T47D (cell line): Measurements from ENCODE around the gene NEDD4L.

Experiments
- DNase-seq, 2 experiments: peaks; one replicate each; pipeline versions ENCODE4 v3.0.0 to v3.0.0-alpha.2; 2011 to 2012; ENCODE audit warnings: low read depth in 1 of 2, low spot score in 1 of 2
- JUND ChIP-seq: IDR thresholded peaks from 2 replicates; pipeline ENCODE4 v1.6.1; 2012; ENCODE audit warnings: low read depth
- in situ Hi-C: cut with HindIII; loops from 2 replicates; pipeline ENCODE4 v1.10.0; 2016; ENCODE audit warnings: low sequenced_read_pairs, low pct_unique_long_range_greater_than_20kb

The NEDD4L gene

DNA sequence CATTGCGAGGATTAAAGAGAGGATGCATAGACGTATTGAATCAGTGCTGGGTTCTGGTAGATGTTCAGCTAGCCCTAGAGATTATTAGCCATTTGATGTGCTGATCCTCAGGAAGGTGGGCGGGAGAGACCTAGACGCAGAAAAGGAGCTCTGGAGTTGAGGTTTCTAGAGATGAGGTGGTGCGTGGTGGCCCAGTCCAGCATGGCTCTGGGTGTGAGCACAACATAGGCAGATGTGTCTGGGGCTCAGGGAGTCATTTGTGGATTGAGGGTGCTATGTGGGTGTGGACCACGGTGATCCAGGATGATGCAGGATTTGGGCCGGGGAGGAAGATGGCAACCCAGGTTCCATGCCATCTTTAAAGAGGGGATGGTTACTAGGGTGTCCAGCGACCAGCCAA lies 102.1 kb downstream of the NEDD4L start:
- TF ChIP-seq JUND: no peak
- in situ Hi-C loops: no loop called here
- no peak for DNase-seq

- in situ Hi-C loops: no loop called here
- no peak for TF ChIP-seq JUND
- DNase-seq: peak in 1 of 2 experiments; percentile 64
These were observed 105.0 kb downstream of the NEDD4L start for GRCh38 chr18:58148954-58149471.

GRCh38 chr18:58150772-58151171 lies 106.7 kb downstream of the NEDD4L start:
- no peak for DNase-seq
- TF ChIP-seq JUND: no peak
- in situ Hi-C loops: no loop called here

GRCh38 chr18:58152216-58152615 lies 108.2 kb downstream of the NEDD4L start:
- TF ChIP-seq JUND: no peak
- no peak for DNase-seq
- in situ Hi-C loops: no loop called here

DNA sequence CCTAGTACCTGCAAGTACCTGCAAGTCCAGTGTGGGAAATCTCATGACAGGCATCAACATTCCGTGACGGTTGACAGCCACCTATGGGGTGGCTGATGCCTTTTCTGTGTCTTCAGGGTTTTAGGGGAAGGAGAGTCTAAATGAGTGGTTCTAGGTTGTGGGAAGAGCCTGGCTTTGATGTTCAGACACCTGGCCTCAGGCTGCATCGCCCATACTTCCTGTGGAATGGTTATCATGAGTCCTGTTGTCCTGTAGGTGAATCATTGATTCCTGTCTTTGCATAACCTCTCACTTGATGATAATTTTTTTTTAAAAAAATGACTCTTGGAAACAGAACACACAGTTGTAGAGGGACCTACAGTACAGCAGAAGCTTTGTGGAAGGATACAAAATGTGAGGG lies 108.9 kb downstream of the NEDD4L start:
- no peak for TF ChIP-seq JUND
- DNase-seq: no peak
- in situ Hi-C loops: no loop called here

GRCh38 chr18:58156516-58156915 lies 112.5 kb downstream of the NEDD4L start:
- TF ChIP-seq JUND: no peak
- in situ Hi-C loops: no loop called here

DNA sequence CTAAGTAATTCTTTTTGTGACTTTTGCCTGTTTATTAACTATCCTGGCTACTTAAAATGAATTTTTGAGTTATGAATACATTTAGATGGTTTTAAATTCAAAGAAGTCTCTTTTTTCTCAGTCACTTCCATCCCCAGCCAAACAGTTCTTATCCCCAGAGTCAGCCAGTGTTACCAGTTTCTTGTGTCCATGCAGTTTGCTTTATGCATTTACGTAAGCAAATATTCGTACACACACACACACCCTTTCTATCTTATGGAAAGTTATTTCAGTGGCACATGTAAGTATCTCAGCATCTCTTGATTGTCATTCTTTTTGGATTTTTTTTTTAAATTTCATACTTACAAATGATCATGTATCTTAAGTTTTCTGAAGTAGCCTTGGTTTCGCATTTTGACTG lies 113.2 kb downstream of the NEDD4L start:
- in situ Hi-C loops: no loop called here
- TF ChIP-seq JUND: no peak
- DNase-seq: no peak

More at GRCh38 chr18:58156516-58156915, 112.5 kb downstream of the NEDD4L start:
- DNase-seq: no peak

GRCh38 chr18:58158008-58158407 lies 114.0 kb downstream of the NEDD4L start:
- no peak for TF ChIP-seq JUND
- DNase-seq: no peak
- in situ Hi-C loops: no loop called here

GRCh38 chr18:58158459-58158858 lies 114.4 kb downstream of the NEDD4L start:
- in situ Hi-C loops: no loop called here
- no peak for DNase-seq
- no peak for TF ChIP-seq JUND

DNA sequence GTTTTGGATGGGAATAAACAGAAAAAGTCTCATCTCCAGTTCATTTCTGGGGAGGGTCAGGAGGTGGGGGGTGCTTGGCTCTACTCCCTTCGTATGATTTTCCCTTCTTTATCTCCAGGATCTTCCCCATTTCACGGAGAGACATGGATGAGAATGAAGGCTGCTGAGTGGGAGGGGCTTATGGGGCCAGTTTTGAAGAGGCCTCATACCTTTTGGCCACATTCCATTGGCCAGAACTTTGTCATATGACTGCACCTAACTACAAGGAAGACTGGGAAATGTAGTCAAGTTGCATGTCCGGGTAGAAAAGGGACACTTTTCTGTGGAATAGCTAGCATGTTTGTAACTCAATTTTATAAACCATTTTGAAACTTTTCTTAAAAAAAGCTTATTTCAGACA lies 117.6 kb downstream of the NEDD4L start:
- in situ Hi-C loops: no loop called here
- DNase-seq: peak in 1 of 2 experiments; percentile 83
- TF ChIP-seq JUND: no peak

GRCh38 chr18:58162127-58162526 lies 118.1 kb downstream of the NEDD4L start:
- TF ChIP-seq JUND: no peak
- in situ Hi-C loops: no loop called here
- DNase-seq: no peak

GRCh38 chr18:58163004-58163590 lies 119.1 kb downstream of the NEDD4L start:
- TF ChIP-seq JUND: no peak
- in situ Hi-C loops: no loop called here
- no peak for DNase-seq

DNA sequence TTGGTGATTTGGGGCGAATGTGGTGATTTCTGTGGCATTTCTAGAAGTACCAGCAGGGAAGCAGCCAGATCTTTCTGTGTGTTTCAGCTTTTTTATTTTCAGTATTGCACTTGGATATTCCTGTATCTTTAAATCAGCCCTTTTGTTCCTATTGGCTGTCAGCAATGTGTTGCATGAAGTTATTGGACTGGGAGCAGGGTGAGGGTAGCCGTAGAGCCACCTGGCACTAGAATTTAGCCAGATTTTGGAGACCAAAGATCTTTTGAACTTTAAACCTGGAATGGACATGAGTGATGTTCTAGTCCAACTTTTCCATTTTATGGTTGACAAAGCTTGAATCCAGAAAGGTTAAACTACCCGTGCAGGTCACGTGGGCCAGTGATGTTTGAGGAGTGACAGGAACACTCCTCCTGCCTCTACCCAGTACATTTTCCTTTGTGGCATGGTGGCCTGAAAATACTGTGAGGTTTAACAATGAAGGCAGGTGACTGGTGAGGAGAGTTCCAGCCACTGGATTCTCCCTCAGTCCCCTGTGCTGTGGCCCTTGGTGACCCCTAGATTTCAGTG lies 122.3 kb downstream of the NEDD4L start:
- no peak for TF ChIP-seq JUND
- no peak for DNase-seq

DNA sequence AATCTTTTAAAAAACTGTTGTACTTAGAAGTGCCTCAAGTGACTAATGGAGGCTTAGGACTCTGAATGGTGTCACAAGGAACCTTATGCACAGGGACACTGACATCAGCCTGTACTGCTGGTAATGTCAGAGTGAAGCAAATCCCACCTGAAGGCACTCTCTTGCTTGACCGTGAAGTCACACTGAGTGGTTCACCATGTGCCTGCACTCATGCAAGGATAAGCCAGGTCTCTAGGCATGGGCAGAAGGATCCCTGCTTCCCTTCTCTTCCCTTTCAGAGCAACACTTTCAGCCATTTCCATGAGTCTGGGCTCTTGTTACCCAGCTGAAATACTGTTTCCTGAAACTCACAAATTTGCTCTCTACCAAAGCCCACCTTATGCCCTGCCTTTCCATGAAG lies 123.0 kb downstream of the NEDD4L start:
- no peak for DNase-seq
- in situ Hi-C loops: no loop called here
- no peak for TF ChIP-seq JUND

More for the DNA sequence above, 122.3 kb downstream of the NEDD4L start:
- in situ Hi-C loops: no loop called here
